Stomach (tissue), 4 donors: ENCODE measurements around the gene PTGES3L.

Source experiments
- POLR2A ChIP-seq, 4 donors: fragments of 450-650 bp; IDR thresholded peaks; one replicate each; pipeline ENCODE4 v1.6.1; 2016; ENCODE audit warnings: antibody characterized with exemption in 4 of 4, control low read depth in 2 of 4, mild to moderate bottlenecking in 1 of 4, moderate library complexity in 1 of 4
- POLR2AphosphoS5 ChIP-seq, 3 donors: sonication (generic); formaldehyde crosslinking; IDR thresholded peaks; one replicate each; pipeline ENCODE4 v1.6.1; 2016; ENCODE audit warnings: antibody characterized with exemption in 3 of 3
- TF ChIP-seq, protein P1 (sequence below), 7 experiments: fragments of 450-650 bp in 4 of 7; fragments of 200-600 bp in 3 of 7; sonication (generic) in 3 of 7; IDR thresholded peaks; one replicate each; pipeline ENCODE4 v1.5.1; 2016 to 2019; ENCODE audit warnings: antibody characterized with exemption in 7 of 7, control low read depth in 2 of 7, mild to moderate bottlenecking in 1 of 7

DNA sequence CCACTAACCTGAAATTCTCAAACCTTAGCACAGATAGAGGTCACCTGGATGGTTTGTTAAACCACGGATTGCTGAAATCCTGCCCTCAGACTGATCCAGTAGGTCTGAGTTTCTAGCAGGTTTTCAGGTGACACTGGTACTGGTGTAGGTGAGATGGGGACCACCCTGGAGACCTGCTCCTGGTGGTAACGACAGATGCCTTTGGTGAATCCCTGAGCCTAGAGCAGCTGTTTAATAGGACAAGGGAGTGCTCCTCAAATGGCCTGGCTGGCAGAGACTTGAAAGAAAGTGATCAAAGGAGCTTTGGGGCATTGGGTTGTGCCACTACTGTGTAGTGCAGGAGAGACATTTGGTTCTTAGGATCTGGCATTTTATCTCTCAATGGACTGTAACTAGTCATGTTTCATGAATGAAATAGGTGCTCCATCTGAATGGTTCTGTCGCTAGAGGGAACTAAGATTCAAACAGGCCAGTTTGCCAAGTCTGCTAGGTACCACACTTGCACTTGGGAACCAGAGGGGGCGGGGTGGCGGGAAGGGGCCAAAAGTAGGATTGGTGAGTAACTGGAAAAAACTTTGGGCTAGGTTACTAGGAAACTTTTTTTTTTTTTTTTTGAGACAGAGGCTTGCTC is 23.8 kb upstream of the PTGES3L start:
- TF ChIP-seq, protein P1, sequence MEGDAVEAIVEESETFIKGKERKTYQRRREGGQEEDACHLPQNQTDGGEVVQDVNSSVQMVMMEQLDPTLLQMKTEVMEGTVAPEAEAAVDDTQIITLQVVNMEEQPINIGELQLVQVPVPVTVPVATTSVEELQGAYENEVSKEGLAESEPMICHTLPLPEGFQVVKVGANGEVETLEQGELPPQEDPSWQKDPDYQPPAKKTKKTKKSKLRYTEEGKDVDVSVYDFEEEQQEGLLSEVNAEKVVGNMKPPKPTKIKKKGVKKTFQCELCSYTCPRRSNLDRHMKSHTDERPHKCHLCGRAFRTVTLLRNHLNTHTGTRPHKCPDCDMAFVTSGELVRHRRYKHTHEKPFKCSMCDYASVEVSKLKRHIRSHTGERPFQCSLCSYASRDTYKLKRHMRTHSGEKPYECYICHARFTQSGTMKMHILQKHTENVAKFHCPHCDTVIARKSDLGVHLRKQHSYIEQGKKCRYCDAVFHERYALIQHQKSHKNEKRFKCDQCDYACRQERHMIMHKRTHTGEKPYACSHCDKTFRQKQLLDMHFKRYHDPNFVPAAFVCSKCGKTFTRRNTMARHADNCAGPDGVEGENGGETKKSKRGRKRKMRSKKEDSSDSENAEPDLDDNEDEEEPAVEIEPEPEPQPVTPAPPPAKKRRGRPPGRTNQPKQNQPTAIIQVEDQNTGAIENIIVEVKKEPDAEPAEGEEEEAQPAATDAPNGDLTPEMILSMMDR (IDR thresholded peaks at IDR 0.05) = no peak
- TF ChIP-seq POLR2A (IDR thresholded peaks at IDR 0.05) (no peak), POLR2AphosphoS5 (IDR thresholded peaks at IDR 0.05) (no peak)
